Measurements from ENCODE around the gene HOXD11.

The HOXD11 gene

DNA sequence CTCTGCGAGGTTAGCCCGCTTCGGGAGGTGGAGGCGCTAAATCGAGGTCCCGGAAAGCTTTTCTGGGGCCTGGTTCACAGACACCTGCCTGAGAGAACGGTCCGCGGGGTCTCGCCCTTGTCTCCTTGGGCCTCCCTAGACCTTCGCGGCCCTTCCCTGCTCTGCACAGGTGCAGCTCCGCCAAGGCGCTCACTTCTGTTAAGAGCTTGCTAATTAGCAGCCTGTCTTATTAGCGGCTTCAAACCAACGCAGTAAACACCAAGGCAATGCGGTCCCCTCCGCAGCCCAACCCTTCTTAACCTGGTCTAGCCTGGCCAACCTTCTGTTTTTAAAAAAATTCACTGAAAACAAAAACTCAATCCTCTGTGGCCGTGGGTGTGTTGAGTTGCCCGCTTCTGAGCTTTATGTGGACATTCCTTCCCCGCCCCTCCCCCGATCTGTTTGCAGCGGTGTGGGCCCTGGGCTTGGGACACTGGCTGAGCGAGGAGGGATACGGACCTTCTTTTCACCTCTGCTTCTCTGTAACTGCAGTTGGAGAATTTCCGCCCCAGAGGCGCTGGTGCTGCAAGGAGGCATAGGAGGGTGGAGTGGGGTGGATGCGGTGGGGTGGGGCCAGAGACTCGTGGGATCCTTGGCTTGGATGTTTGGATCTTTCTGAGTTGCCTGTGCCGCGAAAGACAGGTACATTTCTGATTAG lies 40.9 kb downstream of the HOXD11 start:
- DNase-seq (ENCODE audit: low read depth in 4 of 4, low spot score in 1 of 4) = no peak

GRCh38 chr2:176148751-176149421 lies 41.8 kb downstream of the HOXD11 start:
- no peak for DNase-seq (ENCODE audit: low read depth in 4 of 4, low spot score in 1 of 4)

GRCh38 chr2:176149481-176149938 lies 42.4 kb downstream of the HOXD11 start:
- DNase-seq (ENCODE audit: low read depth in 4 of 4, low spot score in 1 of 4) = no peak

GRCh38 chr2:176149939-176150583 lies 43.0 kb downstream of the HOXD11 start:
- DNase-seq (ENCODE audit: low read depth in 4 of 4, low spot score in 1 of 4) = no peak

GRCh38 chr2:176150584-176151441 lies 43.7 kb downstream of the HOXD11 start:
- no peak for DNase-seq (ENCODE audit: low read depth in 4 of 4, low spot score in 1 of 4)

GRCh38 chr2:176151442-176152287 lies 44.6 kb downstream of the HOXD11 start, which contains the start of gene HOXD4:
Gene HOXD4 (plus strand): TSS chr2:176151550. CDS start chr2:176151634, 84 bp downstream.
- no peak for DNase-seq (ENCODE audit: low read depth in 4 of 4, low spot score in 1 of 4)

- no peak for DNase-seq (ENCODE audit: low read depth in 4 of 4, low spot score in 1 of 4)
These were observed 45.5 kb downstream of the HOXD11 start for GRCh38 chr2:176152350-176153181.

DNA sequence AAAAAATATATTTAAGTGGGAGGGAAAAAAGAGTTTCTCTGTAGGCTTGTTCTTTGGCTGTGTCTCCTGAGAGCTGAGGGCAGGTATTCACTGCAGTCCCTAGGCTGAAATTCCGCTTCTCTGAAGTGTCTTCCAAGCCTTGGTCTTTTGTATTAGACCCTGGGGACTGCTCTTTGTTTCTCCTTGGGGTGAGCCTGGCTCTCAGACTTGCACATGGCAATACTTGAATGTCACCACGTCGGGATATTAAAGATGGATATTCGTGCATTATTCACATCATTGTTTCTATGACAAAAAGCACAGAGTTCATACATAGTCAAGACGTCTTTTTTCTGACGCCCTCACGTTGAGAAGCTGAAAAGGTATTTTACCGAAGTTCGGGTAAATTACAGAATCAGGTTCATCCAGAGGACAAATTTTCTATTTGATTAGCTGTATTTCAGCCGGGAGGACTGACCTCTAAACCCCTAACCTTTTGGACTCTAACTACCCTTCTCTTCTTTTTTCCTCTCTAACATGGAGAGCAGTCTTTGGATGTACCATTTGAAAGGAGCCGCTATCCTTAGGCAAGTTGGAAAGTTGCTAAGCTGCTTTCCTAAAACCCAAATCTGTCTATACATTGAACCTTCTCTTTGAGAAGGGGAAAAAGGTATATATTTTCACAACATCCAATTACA lies 47.6 kb downstream of the HOXD11 start:
- no peak for DNase-seq (ENCODE audit: low read depth in 4 of 4, low spot score in 1 of 4)

GRCh38 chr2:176155356-176156044 lies 48.4 kb downstream of the HOXD11 start:
- no peak for DNase-seq (ENCODE audit: low read depth in 4 of 4, low spot score in 1 of 4)

DNA sequence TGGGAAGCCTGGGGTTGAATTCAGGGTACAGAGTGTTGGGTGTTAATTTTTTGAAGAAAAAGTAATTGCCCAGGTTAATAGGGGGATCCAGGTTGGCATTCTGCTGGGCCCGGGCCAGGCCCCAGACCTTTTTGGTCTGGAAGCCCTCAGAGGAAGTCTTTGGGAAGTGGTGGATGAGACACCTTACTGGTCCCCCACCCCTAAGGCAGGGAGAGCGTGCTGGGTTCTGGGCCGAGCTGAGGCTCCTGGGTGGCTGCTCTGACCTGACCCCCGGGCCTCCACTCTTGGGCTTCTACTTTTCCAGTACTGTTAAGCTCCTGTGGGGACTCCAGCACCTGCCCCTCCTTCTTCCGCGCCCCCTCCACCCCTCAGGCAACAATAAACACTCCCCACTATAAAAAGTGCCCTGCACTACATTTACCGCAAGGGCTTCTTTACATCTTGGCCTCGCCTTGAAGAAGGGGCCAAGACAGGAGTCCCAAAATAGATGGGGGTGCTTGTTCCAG lies 49.3 kb downstream of the HOXD11 start:
- no peak for DNase-seq (ENCODE audit: low read depth in 4 of 4, low spot score in 1 of 4)

- DNase-seq (ENCODE audit: low read depth in 4 of 4, low spot score in 1 of 4) = no peak
These were observed 49.9 kb downstream of the HOXD11 start, which contains the start of gene HOXD3 for GRCh38 chr2:176156807-176157498. Gene HOXD3 (plus strand): TSS chr2:176157307. CDS start chr2:176169115, 11,808 bp downstream.

DNA sequence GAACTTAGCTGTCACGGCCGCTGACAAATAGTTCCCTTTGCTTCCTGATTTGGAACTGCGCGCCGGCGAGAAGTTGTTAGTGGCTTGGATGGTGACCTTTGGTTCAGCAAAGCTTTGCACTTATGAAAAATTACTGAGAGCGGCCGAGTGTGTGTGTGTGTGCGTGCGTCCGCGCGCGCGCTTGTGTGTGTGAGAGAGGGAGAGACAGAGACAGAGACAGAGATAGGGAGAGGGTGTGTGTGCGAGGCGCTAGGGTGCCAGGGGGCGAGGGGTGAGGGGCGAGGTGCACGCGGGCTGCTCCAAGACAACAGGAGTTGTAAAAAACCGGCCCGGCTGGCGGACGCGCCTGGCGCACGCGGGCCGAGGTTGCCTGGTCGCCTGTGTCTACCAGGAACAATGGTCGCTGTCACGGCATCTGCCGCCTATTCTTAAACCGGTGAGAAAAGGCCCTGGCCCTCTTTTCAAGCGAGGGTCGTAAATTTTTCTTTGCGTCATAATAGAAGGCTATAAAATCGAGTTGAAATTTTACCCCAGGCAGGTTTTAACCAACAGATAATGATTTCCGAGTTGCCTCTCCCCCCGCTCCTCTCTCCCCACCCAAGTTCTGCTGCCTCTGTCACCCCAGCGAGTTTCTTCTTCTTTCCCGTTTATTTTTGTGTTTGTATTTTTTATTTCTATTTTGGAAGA lies 50.6 kb downstream of the HOXD11 start:
- no peak for DNase-seq (ENCODE audit: low read depth in 4 of 4, low spot score in 1 of 4)

DNA sequence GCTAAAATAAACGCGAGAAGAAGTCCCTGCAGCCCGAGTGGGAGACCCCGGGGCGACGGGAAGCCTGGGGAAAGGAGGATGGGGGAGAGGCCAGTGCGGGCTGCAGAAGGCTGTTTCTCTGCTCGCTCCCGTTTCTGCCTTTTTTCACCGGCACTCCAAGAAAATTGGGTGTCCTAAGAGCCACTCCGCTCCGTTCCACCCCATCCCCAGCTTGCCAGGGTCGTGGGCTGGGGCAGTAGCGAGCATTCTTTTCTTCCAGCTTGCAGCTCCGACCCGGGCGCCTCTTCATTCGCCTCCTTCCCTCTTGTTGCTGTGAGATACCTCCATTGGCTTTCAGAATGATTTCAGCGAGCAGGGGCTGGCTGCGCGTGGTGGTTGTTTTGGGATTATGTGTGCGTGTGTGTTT lies 51.1 kb downstream of the HOXD11 start:
- DNase-seq (ENCODE audit: low read depth in 4 of 4, low spot score in 1 of 4) = no peak

DNA sequence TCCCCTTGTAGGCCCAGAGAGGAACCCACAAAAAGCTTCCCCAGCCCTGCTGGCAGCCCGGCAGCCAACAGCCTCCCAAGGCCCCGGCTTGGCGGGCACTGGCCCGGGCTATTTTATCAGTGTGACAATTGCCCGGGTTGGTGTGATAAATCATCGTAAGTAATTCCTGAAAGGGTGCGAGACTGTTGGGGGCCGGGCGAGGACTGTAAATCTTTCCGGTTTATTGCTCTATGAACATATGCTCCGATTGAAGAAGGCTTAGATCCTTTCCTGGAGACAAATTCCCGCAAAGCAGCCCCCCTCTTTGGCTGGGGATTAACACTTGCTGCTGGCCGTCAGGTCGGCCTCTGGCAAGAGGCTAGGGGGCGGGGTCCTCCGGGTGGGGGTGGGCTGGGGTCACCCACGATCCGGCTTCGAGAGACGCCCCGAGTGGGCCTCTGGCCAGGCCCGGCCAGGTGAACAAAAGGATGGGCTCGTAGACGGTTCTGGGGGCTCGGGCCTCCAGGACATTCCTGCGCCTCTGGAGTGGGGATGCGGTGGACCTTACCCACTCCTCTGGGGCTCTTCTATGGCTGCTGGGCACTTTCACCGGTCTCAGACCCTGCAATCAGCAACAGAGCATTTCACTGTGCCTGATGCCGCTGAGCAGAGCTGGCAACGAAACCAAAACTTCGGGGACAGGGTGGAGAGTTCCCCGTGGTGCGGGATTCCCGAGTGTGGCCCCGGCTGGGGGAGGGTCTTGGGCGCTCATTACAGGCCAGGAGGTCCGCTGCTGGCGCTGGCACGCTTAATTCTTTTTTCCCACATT lies 52.0 kb downstream of the HOXD11 start:
- no peak for DNase-seq (ENCODE audit: low read depth in 4 of 4, low spot score in 1 of 4)

Data from stimulated activated CD4-positive, alpha-beta T cell treated with anti-CD3 and anti-CD28 coated beads, Interleukin-1b, Interleukin-23, amount 100 ng/mL, for 24 hours (primary cell).